Measurements from ENCODE around the gene CEACAM16. TPM values are rescaled to one million over a fixed set of nuclear protein-coding genes. Genes with fewer than 3 reads are reported as not detected.

CEACAM16 gene
- total and polyA plus RNA-seq, 9 of the 15 experiments (the other 6 are each of a cell fraction or from before 2014, with no cell fraction given) = not detected

DNA sequence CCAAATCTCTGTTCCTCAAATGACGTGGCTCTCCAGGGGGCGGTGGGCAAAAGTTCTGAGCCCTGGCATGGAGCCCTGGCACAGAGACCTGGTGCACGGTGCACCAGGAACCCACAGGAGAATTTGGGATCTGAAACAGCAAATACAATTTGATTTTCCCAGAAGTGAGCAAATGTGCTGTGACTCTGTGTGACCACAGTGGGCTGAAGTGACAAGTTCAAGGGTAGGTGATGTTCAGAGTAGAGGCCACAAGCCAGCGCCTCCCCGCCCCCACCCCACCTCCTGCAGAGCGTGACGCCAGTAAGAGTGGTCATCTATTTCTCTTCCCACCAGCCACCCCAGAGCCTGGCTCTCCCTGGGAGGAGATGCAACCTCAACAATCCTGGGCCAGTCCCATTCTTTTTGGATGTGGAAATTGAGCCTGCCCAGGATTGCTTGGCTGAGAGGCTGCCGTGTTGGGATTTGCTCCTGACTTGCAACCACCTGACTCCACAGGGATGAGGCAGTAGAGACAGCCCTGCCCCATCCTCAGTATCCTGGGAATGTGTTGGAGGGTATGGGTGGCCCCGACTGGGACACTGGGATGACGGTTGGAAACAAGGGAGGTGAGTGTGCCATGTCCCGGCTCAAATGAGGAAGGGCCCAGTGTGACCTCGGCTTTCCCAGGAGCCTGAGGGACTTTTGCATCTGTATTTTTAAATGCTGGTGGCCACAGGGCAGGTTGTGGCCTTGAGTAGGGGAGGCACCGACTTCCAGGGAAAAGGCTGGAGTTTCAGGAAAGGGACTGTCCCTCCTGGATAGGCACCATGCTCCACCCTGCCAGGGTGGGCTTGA, 38.5 kb downstream of the CEACAM16 start:
- DNase-seq (ENCODE audit: extremely low read depth in 1 of 4, low spot score in 3 of 4) = peak in 1 of 4 experiments; percentile 27
- BruUV-seq (replicated peaks) = no TSS peak
- Histone ChIP-seq H3K9ac (ENCODE audit: insufficient read depth in 1 of 2, low read depth in 2 of 2, low read length in 2 of 2) (0 out of 4 replicates have a peak overlapping the region, but pooled peaks of 1 of the 2 experiments have one; percentile 33), H2AFZ (ENCODE audit: low read depth, low read length) (no peak overlapping the region), H3K4me3 (no peak overlapping the region), H3K79me2 (ENCODE audit: control insufficient read depth, insufficient read depth, low read length) (no peaks in the 10 kb centered on the region), H3K36me3 (ENCODE audit: control insufficient read depth, insufficient read depth, low read length) (no peaks in the 10 kb centered on the region), H3K4me1 (replicated peaks in 1 of 2; ENCODE audit: control insufficient read depth in 2 of 2, insufficient read depth in 2 of 2, low read length in 2 of 2) (peaks cover 12 to 16% of the 10 kb centered on the region in 2 experiments), H3K27ac (ENCODE audit: extremely low read depth, low read depth, low read length) (no peak overlapping the region), H4K20me1 (replicated peaks; ENCODE audit: control insufficient read depth, insufficient read depth, low read length) (no peaks in the 10 kb centered on the region), H3K9me1 (ENCODE audit: control insufficient read depth, insufficient read depth, low read length) (no peaks in the 10 kb centered on the region), H3K27me3 (ENCODE audit: control insufficient read depth in 2 of 2, insufficient read depth in 2 of 2, low read length in 2 of 2) (no peaks in the 10 kb centered on the region), H3K9me3 (replicated peaks; ENCODE audit: control insufficient read depth, insufficient read depth, low read depth, low read length) (no peaks in the 10 kb centered on the region), H3K4me2 (ENCODE audit: insufficient read depth, low read length) (no peak overlapping the region)
- WGBS (ENCODE audit: insufficient coverage, low coverage, missing lambda C conversion rate) = 36% methylated on average over 13 of the region's 13 CpGs
- intact Hi-C loops (cut with micrococcal nuclease) (no loop called here), in situ Hi-C loops (cut with MboI) (no loop called here)
- POLR2A ChIA-PET = interaction anchor here (0.6 to 0.8 kb wide), 3 partner anchors 14 to 419 kb away, joined by 3 read pairs; no protein-coding TSS in a partner anchor
- CTCF ChIA-PET (ENCODE audit: low intra/inter-chr PET ratio) = no interaction called here
- TF ChIP-seq, protein P1, sequence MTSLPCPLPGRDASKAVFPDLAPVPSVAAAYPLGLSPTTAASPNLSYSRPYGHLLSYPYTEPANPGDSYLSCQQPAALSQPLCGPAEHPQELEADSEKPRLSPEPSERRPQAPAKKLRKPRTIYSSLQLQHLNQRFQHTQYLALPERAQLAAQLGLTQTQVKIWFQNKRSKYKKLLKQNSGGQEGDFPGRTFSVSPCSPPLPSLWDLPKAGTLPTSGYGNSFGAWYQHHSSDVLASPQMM (CRISPR knock-in tag; IDR thresholded peaks at IDR 0.05) = no peak
- TF ChIP-seq, protein P2, sequence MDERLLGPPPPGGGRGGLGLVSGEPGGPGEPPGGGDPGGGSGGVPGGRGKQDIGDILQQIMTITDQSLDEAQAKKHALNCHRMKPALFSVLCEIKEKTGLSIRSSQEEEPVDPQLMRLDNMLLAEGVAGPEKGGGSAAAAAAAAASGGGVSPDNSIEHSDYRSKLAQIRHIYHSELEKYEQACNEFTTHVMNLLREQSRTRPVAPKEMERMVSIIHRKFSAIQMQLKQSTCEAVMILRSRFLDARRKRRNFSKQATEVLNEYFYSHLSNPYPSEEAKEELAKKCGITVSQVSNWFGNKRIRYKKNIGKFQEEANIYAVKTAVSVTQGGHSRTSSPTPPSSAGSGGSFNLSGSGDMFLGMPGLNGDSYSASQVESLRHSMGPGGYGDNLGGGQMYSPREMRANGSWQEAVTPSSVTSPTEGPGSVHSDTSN (CRISPR knock-in tag; IDR thresholded peaks at IDR 0.05; ENCODE audit: low read depth) = no peak
- TF ChIP-seq, protein P2 (tag; conservative IDR thresholded peaks at IDR 0.05; ENCODE audit: low read depth) = no peak
- TF ChIP-seq, protein P3, sequence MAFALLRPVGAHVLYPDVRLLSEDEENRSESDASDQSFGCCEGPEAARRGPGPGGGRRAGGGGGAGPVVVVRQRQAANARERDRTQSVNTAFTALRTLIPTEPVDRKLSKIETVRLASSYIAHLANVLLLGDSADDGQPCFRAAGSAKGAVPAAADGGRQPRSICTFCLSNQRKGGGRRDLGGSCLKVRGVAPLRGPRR (CRISPR knock-in tag; IDR thresholded peaks at IDR 0.05) = no peak
- TF ChIP-seq ZKSCAN1 (IDR thresholded peaks at IDR 0.05; ENCODE audit: low read depth, low read length) = no peak
- no peak for TF ChIP-seq ETV1 (tag; conservative IDR thresholded peaks at IDR 0.05; ENCODE audit: low read depth)
- 0 out of 2 replicates have a peak, but pooled peaks have one; percentile 6 for TF ChIP-seq SPI1 (IDR thresholded peaks at IDR 0.05; ENCODE audit: borderline replicate concordance, low read depth, low read length)
- TF ChIP-seq CREM (IDR thresholded peaks at IDR 0.05; ENCODE audit: low read depth) = peak; percentile 32; the same call in 1 of the 2 replicates
- ATAC-seq = no peak
- no peak for FAIRE-seq
